Mucosa of stomach (tissue), 1 donor: Measurements from ENCODE around the gene TCIRG1.

Experiments used
- H3K27me3 ChIP-seq: one replicate; pipeline ENCODE4 v1.7.0; 2013; ENCODE audit warnings: mild to moderate bottlenecking, low read length; ENCODE audit not compliant: control insufficient read depth, insufficient read depth
- H3K36me3 ChIP-seq: one replicate; pipeline ENCODE4 v1.7.0; 2013; ENCODE audit warnings: low read length; ENCODE audit not compliant: control insufficient read depth, insufficient read depth
- H3K4me1 ChIP-seq: one replicate; pipeline ENCODE4 v1.7.0; 2013; ENCODE audit warnings: mild to moderate bottlenecking, low read length; ENCODE audit not compliant: control insufficient read depth, insufficient read depth
- H3K4me3 ChIP-seq: one replicate; pipeline ENCODE4 v1.7.0; 2013; ENCODE audit warnings: low read length
- H3K9ac ChIP-seq: one replicate; pipeline ENCODE4 v1.7.0; 2013; ENCODE audit warnings: mild to moderate bottlenecking, low read length, moderate library complexity
- H3K9me3 ChIP-seq: one replicate; pipeline ENCODE4 v1.7.0; 2013; ENCODE audit warnings: mild to moderate bottlenecking, low read length, moderate library complexity; ENCODE audit not compliant: control insufficient read depth
- donor health status: Pancreatic carcinoma.

The TCIRG1 gene

DNA sequence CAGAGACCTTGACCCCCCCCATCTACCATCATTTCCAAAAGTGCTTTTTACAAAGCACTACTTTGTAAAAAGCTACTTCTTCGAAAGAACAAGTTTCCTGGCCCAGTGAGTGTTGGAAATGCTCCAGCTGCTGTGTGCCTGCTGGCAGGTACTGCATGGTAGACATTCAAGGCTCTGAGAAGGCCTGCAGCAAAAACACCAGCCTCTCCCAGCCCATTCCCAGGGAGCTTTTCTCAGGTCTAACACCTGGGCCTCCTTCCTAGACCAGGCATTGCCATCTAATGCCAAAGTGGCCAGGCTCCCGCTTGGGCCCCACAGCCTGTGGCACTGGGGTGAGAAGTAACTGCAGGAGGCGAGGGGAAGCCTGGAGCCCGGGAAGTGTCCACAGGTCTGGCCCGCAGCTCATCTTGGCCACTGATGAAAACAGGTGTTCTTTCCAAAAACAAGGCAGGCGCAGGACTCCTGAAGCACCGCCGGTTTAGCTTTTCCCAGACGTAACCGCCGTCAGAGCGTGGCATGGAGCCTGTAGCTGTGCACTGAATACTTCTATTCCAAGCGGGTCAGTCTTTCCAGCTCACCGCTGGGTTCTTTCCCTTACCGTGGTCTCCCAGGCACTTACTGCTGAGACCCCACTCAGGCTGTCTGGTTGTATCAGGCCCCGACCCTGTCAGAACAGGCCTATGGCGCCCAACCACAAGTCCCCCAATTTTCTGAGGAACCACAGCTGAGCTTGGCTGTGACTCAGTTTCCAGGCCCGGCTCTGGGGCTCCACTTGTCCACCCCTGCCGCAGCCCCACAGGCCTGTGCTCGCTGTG is 1.2 kb upstream of the TCIRG1 start:
- peak overlapping the region; percentile 95 for H3K9ac ChIP-seq
- peaks cover 49% of the 10 kb centered on the region for H3K4me1 ChIP-seq
- no peaks in the 10 kb centered on the region for H3K27me3 ChIP-seq
- H3K9me3 ChIP-seq: no peaks in the 10 kb centered on the region
- peaks cover 9% of the 10 kb centered on the region for H3K36me3 ChIP-seq
- H3K4me3 ChIP-seq: no peak overlapping the region

DNA sequence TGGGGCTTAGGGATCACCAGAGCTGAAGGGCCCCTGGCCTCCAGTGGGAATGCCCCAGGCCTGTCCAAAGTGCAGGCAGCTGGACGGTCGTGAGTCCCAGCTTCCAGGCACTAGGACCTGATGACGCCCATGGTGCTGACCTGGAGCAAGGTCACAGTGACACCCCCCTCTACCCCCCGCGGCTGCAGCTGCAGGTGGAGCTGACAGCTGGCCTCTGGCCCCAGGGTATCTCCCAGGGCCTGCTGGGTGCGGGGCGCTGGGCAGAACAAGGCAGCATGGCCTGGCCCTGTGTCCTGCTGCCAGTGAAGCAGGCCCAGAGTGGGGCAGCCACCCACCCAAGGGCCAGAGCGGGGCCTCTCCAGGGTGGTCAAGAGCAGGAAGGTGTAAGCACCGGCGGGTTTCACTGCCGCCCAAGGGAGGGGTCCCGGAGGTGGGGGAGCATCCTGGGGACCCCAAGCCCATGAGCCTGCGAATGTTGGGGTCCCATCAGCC is 553 bp upstream of the TCIRG1 start:
- Histone ChIP-seq H3K9me3 (no peaks in the 10 kb centered on the region), H3K27me3 (no peaks in the 10 kb centered on the region), H3K9ac (peak overlapping the region; percentile 95), H3K4me1 (peaks cover 45% of the 10 kb centered on the region), H3K36me3 (peaks cover 8% of the 10 kb centered on the region), H3K4me3 (peak overlapping the region; percentile 94)

- Histone ChIP-seq H3K27me3 (no peaks in the 10 kb centered on the region), H3K36me3 (peaks cover under 1% of the 10 kb centered on the region), H3K9ac (peak overlapping the region; percentile 95), H3K4me3 (peak overlapping the region; percentile 94), H3K9me3 (no peaks in the 10 kb centered on the region), H3K4me1 (peaks cover 41% of the 10 kb centered on the region)
Observed at GRCh38 chr11:68039526-68040086, 781 bp downstream of the TCIRG1 start.

DNA sequence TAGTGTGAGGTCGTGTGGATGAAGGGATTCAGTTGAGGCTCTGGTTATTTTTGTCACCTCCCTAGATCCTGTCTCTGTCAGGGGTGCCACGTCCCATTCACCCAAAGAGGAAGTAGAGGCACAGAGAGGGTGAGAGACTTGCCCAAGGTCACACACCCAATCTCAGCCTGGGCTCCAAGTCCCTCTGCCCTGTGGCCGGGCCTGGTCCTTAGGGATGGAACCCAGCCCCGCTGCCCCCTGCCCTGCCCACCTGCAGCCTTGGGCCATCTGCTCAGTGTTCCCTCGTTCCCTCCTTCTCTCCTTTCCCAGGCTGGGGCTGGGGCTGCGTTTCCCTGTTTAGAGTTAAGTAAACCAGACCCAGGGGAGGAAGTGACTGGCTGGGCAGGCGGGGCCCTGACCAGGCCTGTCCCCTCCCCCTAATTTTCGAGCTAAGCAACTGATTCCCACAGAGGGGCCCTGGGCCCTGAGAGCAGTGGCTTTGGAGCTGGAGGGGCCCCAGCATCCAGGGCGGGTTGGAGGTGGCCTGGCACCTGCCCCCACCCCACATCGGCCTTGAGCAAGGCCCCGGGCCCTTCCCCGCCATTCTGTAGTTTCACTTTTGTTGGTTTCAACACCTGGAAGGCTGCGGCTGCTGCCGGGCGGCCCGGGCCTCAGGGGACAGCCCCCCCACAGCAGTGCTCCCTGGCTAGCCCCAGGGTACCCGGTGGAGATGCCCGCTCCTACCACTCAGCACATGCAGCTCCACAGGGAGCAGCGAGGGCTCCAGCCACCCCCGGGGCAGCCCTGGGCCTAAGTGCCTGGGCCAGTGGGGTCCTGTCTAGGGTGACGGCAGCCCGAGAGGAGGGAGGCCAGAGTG is 1.5 kb downstream of the TCIRG1 start:
- Histone ChIP-seq H3K4me3 (peak overlapping the region; percentile 94), H3K27me3 (no peaks in the 10 kb centered on the region), H3K9me3 (no peaks in the 10 kb centered on the region), H3K4me1 (peaks cover 41% of the 10 kb centered on the region), H3K9ac (peak overlapping the region; percentile 95), H3K36me3 (peaks cover 6% of the 10 kb centered on the region)

DNA sequence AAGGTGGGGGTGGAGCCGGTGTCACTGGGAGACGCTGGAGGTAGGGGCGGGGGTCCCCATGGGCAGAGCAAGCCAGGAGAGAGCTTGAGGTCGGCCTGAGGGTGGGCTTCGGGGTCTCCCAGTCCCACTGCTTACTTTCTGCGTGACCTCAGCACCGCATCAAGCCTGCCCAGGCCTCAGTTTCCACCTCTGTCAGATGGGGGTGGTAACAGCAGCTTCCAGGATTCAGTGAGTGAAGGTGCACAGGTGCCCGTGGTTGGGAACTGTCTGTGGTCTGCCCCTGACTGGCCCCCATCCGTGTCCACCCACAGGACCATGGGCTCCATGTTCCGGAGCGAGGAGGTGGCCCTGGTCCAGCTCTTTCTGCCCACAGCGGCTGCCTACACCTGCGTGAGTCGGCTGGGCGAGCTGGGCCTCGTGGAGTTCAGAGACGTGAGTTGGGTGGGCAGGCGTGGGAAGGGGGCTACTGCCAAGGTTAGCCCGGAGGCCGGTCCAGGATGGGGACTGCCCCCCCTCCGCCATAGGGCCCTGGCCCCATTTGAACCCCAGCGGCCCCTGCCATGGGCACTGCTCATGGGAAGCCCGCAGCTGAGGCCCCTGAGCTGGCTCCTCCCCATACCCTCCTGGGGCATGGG is 2.2 kb downstream of the TCIRG1 start:
- no peaks in the 10 kb centered on the region for H3K9me3 ChIP-seq
- no peaks in the 10 kb centered on the region for H3K27me3 ChIP-seq
- peaks cover 41% of the 10 kb centered on the region for H3K4me1 ChIP-seq
- peak overlapping the region; percentile 95 for H3K9ac ChIP-seq
- peak overlapping the region; percentile 94 for H3K4me3 ChIP-seq
- H3K36me3 ChIP-seq: peaks cover 6% of the 10 kb centered on the region

- H3K9me3 ChIP-seq: no peaks in the 10 kb centered on the region
- peaks cover 6% of the 10 kb centered on the region for H3K36me3 ChIP-seq
- no peak overlapping the region for H3K4me3 ChIP-seq
- peaks cover 41% of the 10 kb centered on the region for H3K4me1 ChIP-seq
- no peak overlapping the region for H3K9ac ChIP-seq
- no peaks in the 10 kb centered on the region for H3K27me3 ChIP-seq
Observed at GRCh38 chr11:68041617-68042218, 2.9 kb downstream of the TCIRG1 start.

DNA sequence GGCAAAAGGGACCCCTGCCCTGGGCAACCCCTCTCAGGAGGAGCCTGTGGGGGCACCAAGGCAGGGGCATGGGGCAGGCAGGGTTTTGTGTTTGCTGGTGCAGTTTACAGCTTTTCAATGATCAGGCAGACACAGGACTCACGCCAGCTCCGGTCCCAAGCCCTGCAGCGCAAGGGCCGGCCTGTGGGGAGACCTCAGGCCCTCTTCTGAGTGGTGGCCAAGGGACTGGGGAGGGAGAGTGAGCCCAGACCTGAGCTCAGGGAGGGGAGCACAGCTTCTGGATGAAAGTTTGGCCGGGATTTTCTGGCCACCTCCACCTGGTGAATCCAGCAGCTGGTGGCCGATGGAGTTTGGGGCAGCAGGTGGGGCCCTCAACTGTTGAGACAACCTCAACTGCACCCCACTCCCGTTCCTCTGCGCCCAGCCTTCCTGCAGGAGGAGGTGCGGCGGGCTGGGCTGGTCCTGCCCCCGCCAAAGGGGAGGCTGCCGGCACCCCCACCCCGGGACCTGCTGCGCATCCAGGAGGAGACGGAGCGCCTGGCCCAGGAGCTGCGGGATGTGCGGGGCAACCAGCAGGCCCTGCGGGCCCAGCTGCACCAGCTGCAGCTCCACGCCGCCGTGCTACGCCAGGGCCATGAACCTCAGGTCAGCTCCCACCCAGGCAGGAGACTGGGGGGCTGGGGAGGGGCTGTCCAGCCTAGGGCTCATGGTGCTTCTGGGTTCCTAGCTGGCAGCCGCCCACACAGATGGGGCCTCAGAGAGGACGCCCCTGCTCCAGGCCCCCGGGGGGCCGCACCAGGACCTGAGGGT is 3.6 kb downstream of the TCIRG1 start:
- H3K4me3 ChIP-seq: no peak overlapping the region
- peaks cover 6% of the 10 kb centered on the region for H3K36me3 ChIP-seq
- no peaks in the 10 kb centered on the region for H3K27me3 ChIP-seq
- H3K4me1 ChIP-seq: peaks cover 35% of the 10 kb centered on the region
- no peak overlapping the region for H3K9ac ChIP-seq
- no peaks in the 10 kb centered on the region for H3K9me3 ChIP-seq

DNA sequence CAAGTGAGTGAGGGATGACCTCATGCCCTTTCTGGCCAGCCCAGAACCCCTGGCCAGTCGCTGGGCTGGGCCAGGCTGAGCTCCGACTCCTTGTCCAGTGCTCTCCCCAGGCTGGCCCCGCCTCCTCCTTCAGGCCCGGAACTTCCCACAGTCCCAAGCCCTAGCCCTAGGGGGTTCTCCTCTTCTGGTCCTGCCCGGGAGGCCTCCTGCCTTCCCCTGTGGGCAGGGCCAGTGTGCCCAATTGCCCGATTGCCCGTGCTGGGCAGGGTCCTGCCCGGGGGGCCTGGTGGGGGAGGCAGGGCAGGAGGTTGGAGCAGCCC is 4.2 kb downstream of the TCIRG1 start:
- H3K4me1 ChIP-seq: peaks cover 30% of the 10 kb centered on the region
- H3K4me3 ChIP-seq: no peak overlapping the region
- H3K27me3 ChIP-seq: no peaks in the 10 kb centered on the region
- H3K9me3 ChIP-seq: no peaks in the 10 kb centered on the region
- no peak overlapping the region for H3K9ac ChIP-seq
- peaks cover 6% of the 10 kb centered on the region for H3K36me3 ChIP-seq

DNA sequence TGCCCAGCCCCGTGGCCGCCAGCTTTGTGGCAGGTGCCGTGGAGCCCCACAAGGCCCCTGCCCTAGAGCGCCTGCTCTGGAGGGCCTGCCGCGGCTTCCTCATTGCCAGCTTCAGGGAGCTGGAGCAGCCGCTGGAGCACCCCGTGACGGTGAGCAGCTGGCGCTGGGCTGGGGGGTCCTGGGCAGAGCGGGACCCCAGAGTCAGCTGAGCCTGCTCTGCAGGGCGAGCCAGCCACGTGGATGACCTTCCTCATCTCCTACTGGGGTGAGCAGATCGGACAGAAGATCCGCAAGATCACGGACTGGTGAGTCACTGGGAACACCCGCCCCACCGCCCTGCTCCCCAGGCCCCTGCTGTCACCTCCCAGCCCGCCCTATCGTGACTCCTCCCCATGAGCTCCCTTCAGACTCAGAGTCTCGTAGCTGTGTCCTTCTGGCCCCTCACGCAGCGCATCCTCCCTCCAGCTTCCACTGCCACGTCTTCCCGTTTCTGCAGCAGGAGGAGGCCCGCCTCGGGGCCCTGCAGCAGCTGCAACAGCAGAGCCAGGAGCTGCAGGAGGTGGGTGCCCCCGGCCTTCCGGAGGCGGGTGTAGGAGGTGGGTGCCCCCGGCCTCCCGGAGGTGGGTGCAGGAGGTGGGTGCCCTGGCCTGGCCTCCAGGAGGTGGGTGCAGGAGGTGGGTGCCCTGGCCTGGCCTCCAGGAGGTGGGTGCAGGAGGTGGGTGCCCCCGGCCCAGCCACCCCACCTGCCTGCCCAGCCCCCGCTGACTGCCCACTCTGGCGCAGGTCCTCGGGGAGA is 4.7 kb downstream of the TCIRG1 start:
- H3K4me3 ChIP-seq: no peak overlapping the region
- no peak overlapping the region for H3K9ac ChIP-seq
- peaks cover 7% of the 10 kb centered on the region for H3K36me3 ChIP-seq
- H3K4me1 ChIP-seq: peaks cover 24% of the 10 kb centered on the region
- H3K9me3 ChIP-seq: no peaks in the 10 kb centered on the region
- no peaks in the 10 kb centered on the region for H3K27me3 ChIP-seq

GRCh38 chr11:68044145-68044813 is 5.5 kb downstream of the TCIRG1 start:
- H3K9me3 ChIP-seq: no peaks in the 10 kb centered on the region
- peaks cover 11% of the 10 kb centered on the region for H3K36me3 ChIP-seq
- no peak overlapping the region for H3K9ac ChIP-seq
- no peaks in the 10 kb centered on the region for H3K27me3 ChIP-seq
- H3K4me1 ChIP-seq: peaks cover 17% of the 10 kb centered on the region
- no peak overlapping the region for H3K4me3 ChIP-seq
